OCI-LY7 (cell line): ENCODE results near the gene WSB2.
A peak's percentile ranks its signal among the peaks of the same experiment; 100 is the strongest.

Experiments used
- CTCF ChIP-seq: fragments of 200-600 bp; sonication (generic); conservative IDR thresholded peaks from 2 replicates; pipeline ENCODE4 v1.5.1; 2014; ENCODE audit warnings: mild to moderate bottlenecking, antibody characterized with exemption, low read length, moderate library complexity, mixed read lengths
- EZH2phosphoT487 ChIP-seq: fragments of 200-600 bp; sonication (generic); IDR thresholded peaks from 2 replicates; pipeline ENCODE4 v1.6.1; 2018; ENCODE audit warnings: low read depth, borderline replicate concordance, mild to moderate bottlenecking, mixed run types, antibody characterized with exemption, low read length, moderate library complexity, mixed read lengths

GRCh38 chr12:118064608-118065007, 3.6 kb upstream of the WSB2 start:
- TF ChIP-seq CTCF (peak; percentile 68), EZH2phosphoT487 (no peak)
